Posterior cingulate gyrus (tissue), 11 donors: Measurements from ENCODE around the gene JSRP1.

Experiments used
- DNase-seq, 10 donors: peaks; one replicate each; pipeline versions ENCODE4 v3.0.0 to v3.0.0-alpha.2; 2020 to 2021; ENCODE audit warnings: mixed read lengths in 3 of 10
- intact Hi-C: fragments of 100-400 bp; cut with DNase I; formaldehyde crosslinking; loops from one replicate; pipeline ENCODE4 v1.15.1; 2023

The JSRP1 gene

GRCh38 chr19:2249010-2249866 lies 7.0 kb downstream of the JSRP1 start, which contains the start of gene AMH:
Gene AMH (plus strand): TSS chr19:2249323. CDS start chr19:2249333, 10 bp downstream.
- intact Hi-C loops: no loop called here
- peak in 1 of 10 donors; percentile 85 for DNase-seq

DNA sequence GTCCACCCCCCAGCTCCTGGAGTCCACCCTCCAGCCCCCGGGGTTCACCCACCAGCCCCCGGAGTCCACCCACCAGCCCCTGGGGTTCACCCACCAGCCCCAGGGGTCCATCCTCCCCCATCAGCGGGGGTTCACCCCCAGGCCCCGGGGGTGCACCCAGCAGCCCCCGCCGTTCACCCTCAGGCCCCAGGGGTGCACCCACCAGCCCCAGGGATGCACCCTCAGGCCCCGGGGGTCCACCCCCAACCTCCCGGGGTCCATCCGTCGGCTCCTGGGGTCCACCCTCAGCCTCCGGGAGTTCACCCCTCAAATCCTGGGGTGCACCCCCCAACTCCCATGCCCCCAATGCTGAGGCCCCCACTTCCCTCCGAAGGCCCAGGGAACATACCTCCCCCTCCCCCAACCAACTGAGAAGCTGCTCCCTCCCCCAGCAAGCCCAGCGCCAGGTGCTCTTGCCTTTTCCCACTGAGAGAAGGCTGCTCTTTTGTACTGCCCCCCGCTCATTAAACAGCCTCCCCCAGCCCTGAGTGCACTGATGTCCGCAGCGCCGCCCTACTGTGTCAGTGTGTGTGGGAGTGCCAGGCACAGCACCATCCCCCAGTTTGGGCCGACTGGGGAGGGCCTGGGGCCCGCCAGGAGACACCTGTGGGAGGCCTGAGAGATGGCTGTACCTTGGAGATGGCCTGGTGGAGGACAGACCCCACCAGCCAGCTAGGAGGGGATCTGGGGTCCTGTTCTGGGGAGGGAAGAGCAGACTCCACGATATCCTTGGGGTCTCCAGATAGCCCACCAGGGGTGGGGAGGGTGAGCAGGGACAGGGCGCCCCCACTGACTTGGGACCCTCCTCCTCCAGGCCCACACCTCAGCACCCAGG lies 7.8 kb downstream of the JSRP1 start:
- DNase-seq: no peak
- intact Hi-C loops: no loop called here

GRCh38 chr19:2247433-2248101 lies 8.7 kb downstream of the JSRP1 start:
- intact Hi-C loops: no loop called here
- peak in 1 of 10 donors; percentile 77 for DNase-seq

GRCh38 chr19:2246801-2247361 lies 9.3 kb downstream of the JSRP1 start:
- DNase-seq: peak in 5 of 10 donors; percentile 41 to 91 (median 60)
- intact Hi-C loops: no loop called here

DNA sequence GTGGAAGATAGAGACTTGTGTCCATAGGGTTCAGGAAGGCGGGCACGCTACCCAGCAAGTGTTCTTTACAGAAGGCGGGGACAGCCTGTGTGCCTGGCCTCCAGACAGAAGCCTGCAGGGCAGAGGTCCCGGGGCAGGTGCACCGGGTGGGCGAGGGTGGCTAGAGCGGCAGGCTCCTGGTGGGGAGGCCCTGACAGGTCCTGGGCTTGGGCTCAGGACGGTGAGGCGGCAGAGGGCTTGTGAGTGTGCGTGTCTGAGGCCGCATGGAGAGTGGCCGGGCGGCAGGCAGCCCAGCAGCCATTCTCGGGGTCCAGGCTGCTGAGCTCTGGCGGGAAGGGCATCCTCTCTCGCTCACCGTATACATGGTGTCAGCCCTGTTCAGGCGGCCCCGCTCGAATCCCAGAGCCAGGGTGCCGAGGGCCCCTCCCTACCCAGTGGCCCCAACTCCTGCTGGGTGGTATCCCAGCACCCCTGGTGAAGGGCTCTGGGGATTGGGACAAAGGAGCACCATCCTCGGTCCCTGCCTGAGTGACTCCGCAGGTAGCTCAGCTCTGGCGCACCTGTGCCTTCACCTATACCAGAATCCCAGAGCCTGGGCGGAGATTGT lies 10.1 kb downstream of the JSRP1 start:
- intact Hi-C loops: no loop called here
- DNase-seq: peak in 1 of 10 donors; percentile 82

GRCh38 chr19:2245273-2245672 lies 10.9 kb downstream of the JSRP1 start:
- intact Hi-C loops: no loop called here

GRCh38 chr19:2244486-2244885 lies 11.7 kb downstream of the JSRP1 start:
- DNase-seq: no peak
- intact Hi-C loops: no loop called here

More at GRCh38 chr19:2245273-2245672, 10.9 kb downstream of the JSRP1 start:
- peak in 1 of 10 donors; percentile 82 for DNase-seq

DNA sequence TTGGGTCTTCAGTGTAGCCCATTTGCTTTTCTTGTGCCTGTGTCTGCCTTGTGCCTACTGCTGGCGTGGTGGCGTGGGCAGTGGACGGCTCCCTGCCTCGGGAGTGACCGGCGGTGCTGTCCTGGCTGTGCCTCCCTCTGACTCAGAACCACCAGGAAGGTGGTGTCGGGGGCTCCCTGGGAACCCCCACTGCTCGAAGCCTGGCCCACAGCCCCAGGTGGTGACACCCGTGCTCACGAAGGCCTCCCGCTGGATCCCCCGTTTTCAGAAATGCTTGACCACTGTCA lies 12.1 kb downstream of the JSRP1 start:
- intact Hi-C loops: no loop called here
- no peak for DNase-seq

GRCh38 chr19:2243274-2244124 lies 12.7 kb downstream of the JSRP1 start:
- intact Hi-C loops: no loop called here
- DNase-seq: no peak

- no peak for DNase-seq
These were observed 13.4 kb downstream of the JSRP1 start for GRCh38 chr19:2242816-2243215.

GRCh38 chr19:2242092-2242537 lies 14.1 kb downstream of the JSRP1 start:
- DNase-seq: no peak
- intact Hi-C loops: no loop called here

More at GRCh38 chr19:2242816-2243215, 13.4 kb downstream of the JSRP1 start:
- intact Hi-C loops: no loop called here

DNA sequence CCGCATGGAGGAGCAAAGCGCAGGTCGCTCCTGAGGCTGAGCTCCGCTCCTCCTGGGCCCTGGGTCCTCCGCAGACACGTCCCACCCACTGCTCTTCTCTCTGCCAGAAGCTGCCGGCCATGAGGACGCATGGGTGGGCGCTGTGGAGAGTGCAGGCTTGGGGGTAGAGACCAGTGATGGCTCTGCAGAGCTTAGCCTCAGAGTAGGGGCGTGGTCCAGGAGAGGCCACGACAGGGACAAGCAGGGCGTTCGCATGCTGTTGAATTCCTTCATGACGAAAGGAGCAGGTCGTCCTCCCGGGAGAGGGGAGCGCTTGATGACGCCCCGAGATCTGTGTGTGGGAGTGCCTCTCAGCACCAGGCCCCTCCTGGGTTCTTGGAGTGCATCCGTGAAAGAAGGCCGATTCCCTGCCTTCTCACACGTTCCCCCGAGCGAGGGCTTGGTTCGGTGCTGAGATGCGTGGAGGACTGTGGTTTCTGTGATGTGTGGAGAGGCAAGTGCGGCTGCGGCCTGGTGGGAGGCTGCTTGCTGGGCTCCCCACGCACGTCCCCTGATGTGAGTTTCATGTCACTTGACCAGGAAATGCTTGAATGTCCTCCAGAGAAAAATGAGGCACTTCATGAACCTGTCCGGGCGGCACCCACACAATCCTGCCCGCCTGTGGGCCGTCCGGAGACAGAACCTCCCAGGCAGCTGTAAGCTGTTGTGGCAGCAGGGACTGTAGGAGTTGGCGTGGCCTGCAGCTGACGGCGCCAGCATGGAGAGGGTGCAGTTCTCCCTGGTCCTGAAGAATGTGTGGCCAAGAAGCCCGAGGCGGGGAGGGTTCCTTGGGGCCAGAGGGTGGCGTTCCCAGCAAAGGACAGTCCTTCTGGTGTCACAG lies 15.1 kb downstream of the JSRP1 start:
- intact Hi-C loops: no loop called here
- no peak for DNase-seq

GRCh38 chr19:2239771-2240770 lies 16.1 kb downstream of the JSRP1 start:
- intact Hi-C loops: loop anchor here (5.0 kb wide), 1 partner anchor 83 kb away; no protein-coding TSS in a partner anchor
- DNase-seq: no peak

GRCh38 chr19:2239173-2239572 lies 17.0 kb downstream of the JSRP1 start:
- no peak for DNase-seq
- intact Hi-C loops: loop anchor here (5.0 kb wide), 1 partner anchor 82 kb away; no protein-coding TSS in a partner anchor

GRCh38 chr19:2237869-2238153 lies 18.4 kb downstream of the JSRP1 start:
- no peak for DNase-seq
- intact Hi-C loops: loop anchor here (5.0 kb wide), 1 partner anchor 81 kb away; no protein-coding TSS in a partner anchor

DNA sequence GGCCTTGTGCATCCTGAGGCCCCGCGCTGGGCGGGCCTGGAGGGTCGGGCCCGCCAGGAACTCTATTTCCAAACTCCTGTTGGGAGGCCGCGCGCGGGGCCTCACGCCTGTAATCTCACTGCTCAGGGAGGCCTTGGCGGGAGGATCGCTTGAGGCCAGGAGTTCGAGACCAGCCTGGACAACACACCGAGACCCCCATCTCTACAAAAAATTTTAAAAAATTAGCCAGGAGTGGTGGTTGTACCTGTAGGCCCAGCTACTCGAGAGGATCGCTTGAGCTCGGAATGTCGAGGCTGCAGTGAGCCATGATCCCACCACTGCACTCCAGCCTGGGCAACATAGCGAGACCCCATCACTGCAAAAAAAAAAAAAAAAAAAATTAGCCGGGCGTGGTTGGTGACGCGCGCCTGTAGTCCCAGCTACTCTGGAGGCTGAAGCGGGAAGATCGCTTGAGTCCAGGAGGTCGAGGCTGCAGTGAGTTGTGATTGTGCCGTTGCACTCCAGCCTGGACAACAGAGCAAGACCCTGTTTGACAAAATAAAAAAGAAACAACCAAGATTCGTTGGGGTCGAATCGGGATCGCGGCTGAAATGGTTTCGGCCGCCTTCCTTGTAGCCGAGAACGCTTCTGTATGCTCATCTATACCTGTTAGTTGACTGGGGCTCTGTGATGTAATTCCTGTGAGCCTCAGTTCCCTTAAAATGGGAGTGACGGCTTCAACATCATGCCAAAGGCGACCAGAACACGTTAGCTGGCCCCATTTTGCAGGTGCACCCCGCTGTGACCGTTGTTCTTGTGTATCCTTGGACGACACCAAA lies 19.0 kb downstream of the JSRP1 start:
- no peak for DNase-seq
- intact Hi-C loops: loop anchor here (5.0 kb wide), 1 partner anchor 80 kb away; no protein-coding TSS in a partner anchor
